NCI-H2029 (cell line): ENCODE results near the gene SGCD.
"Not testable (repeated sequence)": the region's sequence is repeated elsewhere in the genome, so short reads cannot be mapped to it uniquely, and the experiment has no call there.

Experiments used
- DNase-seq: peaks from one replicate; lab custom pipeline; 2025; lab: John Stamatoyannopoulos, UW

SGCD gene

GRCh38 chr5:156570615-156571014, 243.7 kb downstream of the SGCD start:
- DNase-seq, result no peak

GRCh38 chr5:156581725-156582124, 254.8 kb downstream of the SGCD start:
- no peak for DNase-seq

GRCh38 chr5:156582193-156582598, 255.2 kb downstream of the SGCD start:
- no peak for DNase-seq

GRCh38 chr5:156584871-156585270, 257.9 kb downstream of the SGCD start:
- no peak for DNase-seq

- no peak for DNase-seq
These were observed 259.0 kb downstream of the SGCD start for GRCh38 chr5:156585999-156586398.

- no peak for DNase-seq
These were observed 260.0 kb downstream of the SGCD start for GRCh38 chr5:156587012-156587411.

GRCh38 chr5:156588306-156588705, 261.3 kb downstream of the SGCD start:
- no peak for DNase-seq

- no peak for DNase-seq
These were observed 262.4 kb downstream of the SGCD start for GRCh38 chr5:156589104-156589945.

GRCh38 chr5:156589946-156590216, 262.9 kb downstream of the SGCD start:
- DNase-seq, result no peak

GRCh38 chr5:156590978-156591377, 264.0 kb downstream of the SGCD start:
- no peak for DNase-seq

GRCh38 chr5:156591631-156592030, 264.7 kb downstream of the SGCD start:
- no peak for DNase-seq

- no peak for DNase-seq
These were observed 266.6 kb downstream of the SGCD start for GRCh38 chr5:156593546-156593945.

GRCh38 chr5:156594406-156594805, 267.4 kb downstream of the SGCD start:
- no peak for DNase-seq

- no peak for DNase-seq
These were observed 268.3 kb downstream of the SGCD start for GRCh38 chr5:156595132-156595787.

- no peak for DNase-seq
These were observed 270.3 kb downstream of the SGCD start for GRCh38 chr5:156597276-156597675.

GRCh38 chr5:156598964-156599363, 272.0 kb downstream of the SGCD start:
- DNase-seq, result no peak

GRCh38 chr5:156610582-156610981, 283.6 kb downstream of the SGCD start:
- DNase-seq, result not testable (repeated sequence)

- no peak for DNase-seq
These were observed 288.9 kb downstream of the SGCD start for GRCh38 chr5:156615901-156616300.

GRCh38 chr5:156617426-156617825, 290.5 kb downstream of the SGCD start:
- no peak for DNase-seq

- DNase-seq, result no peak
These were observed 291.6 kb downstream of the SGCD start for GRCh38 chr5:156618601-156619000.

GRCh38 chr5:156621719-156622118, 294.8 kb downstream of the SGCD start:
- DNase-seq, result no peak

- no peak for DNase-seq
These were observed 296.5 kb downstream of the SGCD start for GRCh38 chr5:156623381-156624040.

- DNase-seq, result no peak
These were observed 297.7 kb downstream of the SGCD start for GRCh38 chr5:156624686-156625085.
